ENCODE results near the gene MCC.

MCC gene

GRCh38 chr5:113040672-113041260 is 447.5 kb downstream of the MCC start:
- no peak for DNase-seq

GRCh38 chr5:113039934-113040285 is 448.3 kb downstream of the MCC start:
- no peak for DNase-seq

- DNase-seq, result no peak
These were observed 448.9 kb downstream of the MCC start for GRCh38 chr5:113039229-113039933.

GRCh38 chr5:113038714-113039113 is 449.5 kb downstream of the MCC start:
- no peak for DNase-seq

- DNase-seq, result no peak
These were observed 450.1 kb downstream of the MCC start for GRCh38 chr5:113038136-113038535.

- no peak for DNase-seq
These were observed 451.4 kb downstream of the MCC start for GRCh38 chr5:113036826-113037225.

- DNase-seq, result no peak
These were observed 451.9 kb downstream of the MCC start for GRCh38 chr5:113036321-113036720.

- no peak for DNase-seq
These were observed 453.2 kb downstream of the MCC start for GRCh38 chr5:113035096-113035495.

- DNase-seq, result no peak
These were observed 454.0 kb downstream of the MCC start for GRCh38 chr5:113034182-113034773.

- DNase-seq, result no peak
These were observed 456.7 kb downstream of the MCC start for GRCh38 chr5:113031557-113031956.

- DNase-seq, result no peak
These were observed 457.1 kb downstream of the MCC start for GRCh38 chr5:113031104-113031503.

GRCh38 chr5:113029614-113030013 is 458.6 kb downstream of the MCC start:
- no peak for DNase-seq

- DNase-seq, result no peak
These were observed 460.8 kb downstream of the MCC start for GRCh38 chr5:113027431-113027830.

GRCh38 chr5:113027015-113027414 is 461.2 kb downstream of the MCC start:
- DNase-seq, result no peak

- DNase-seq, result no peak
These were observed 462.0 kb downstream of the MCC start for GRCh38 chr5:113026211-113026610.

GRCh38 chr5:113025596-113025995 is 462.7 kb downstream of the MCC start:
- DNase-seq, result no peak

- no peak for DNase-seq
These were observed 464.1 kb downstream of the MCC start for GRCh38 chr5:113024076-113024697.

- no peak for DNase-seq
These were observed 465.6 kb downstream of the MCC start for GRCh38 chr5:113022661-113023060.

GRCh38 chr5:113020461-113021273 is 467.6 kb downstream of the MCC start:
- DNase-seq, result no peak

- DNase-seq, result no peak
These were observed 470.2 kb downstream of the MCC start for GRCh38 chr5:113017881-113018635.

GRCh38 chr5:113005454-113005853 is 482.8 kb downstream of the MCC start:
- no peak for DNase-seq

- no peak for DNase-seq
These were observed 484.5 kb downstream of the MCC start for GRCh38 chr5:113003763-113004162.
